GM12878 (cell line): ENCODE data around the gene PPP2R5C. TPM values are rescaled to one million over a fixed set of nuclear protein-coding genes. Genes with fewer than 3 reads are reported as not detected.

Experiments
- ATAC-seq: fragments of 200-7000 bp; cut with Tn5 transposase; 3 replicates; pipeline ENCODE4 v1.9.1; 2020; ENCODE audit warnings: mild to moderate bottlenecking, moderate library complexity
- BruUV-seq: library from RNA; stranded (reverse); fragments of 400-500 nt; replicated peaks from 2 replicates; lab custom pipeline; 2021; lab: Mats Ljungman, UMichigan
- CTCF ChIA-PET: fragments of 300-600 bp; sonication (Branson Sonifier 250); formaldehyde crosslinking; extraction: SDS; loops from one replicate; lab custom pipeline; 2021; ENCODE audit warnings: inconsistent platforms; lab: Yijun Ruan, JAX
- POLR2A ChIA-PET: fragments of 350-600 bp; formaldehyde crosslinking; extraction: SDS; loops from one replicate; lab custom pipeline; 2021; ENCODE audit warnings: inconsistent platforms; lab: Charles Lee
- RAD21 ChIA-PET: fragments of 300-600 bp; sonication (Branson Sonifier 250); formaldehyde crosslinking; loops from one replicate; lab custom pipeline; 2023; ENCODE audit warnings: antibody characterized with exemption; ENCODE audit not compliant: unreplicated experiment; lab: Charles Lee
- SMC1A ChIA-PET: fragments of 300-600 bp; sonication (Branson Sonifier 250); formaldehyde crosslinking; loops from one replicate; lab custom pipeline; 2023; ENCODE audit not compliant: unreplicated experiment, uncharacterized antibody; lab: Charles Lee
- DNase-seq: peaks from one replicate; pipeline ENCODE4 v3.0.0-alpha.2; 2011; ENCODE audit warnings: low read depth, low spot score
- FAIRE-seq: peaks from 3 replicates; lab custom pipeline; 2011; peaks lifted over from hg19 to GRCh38; lab: Jason Lieb, UNC
- H2AFZ ChIP-seq: 2 replicates; pipeline ENCODE4 v1.6.0; 2011; ENCODE audit warnings: low read depth, low read length, control low read depth; ENCODE audit not compliant: control insufficient read depth
- H3K27ac ChIP-seq: 2 replicates; pipeline ENCODE4 v1.5.1; 2011; ENCODE audit warnings: control low read depth; ENCODE audit not compliant: control insufficient read depth, insufficient read depth
- H3K27me3 ChIP-seq, 2 experiments: replicated peaks in 1 of 2; 2 replicates each; pipeline versions ENCODE4 v1.6.0 to v1.6.1; 2011; ENCODE audit warnings: low read length in 1 of 2; ENCODE audit not compliant: control insufficient read depth in 2 of 2, insufficient read depth in 2 of 2
- H3K36me3 ChIP-seq, 2 experiments: 2 replicates each; pipeline ENCODE4 v1.5.1; 2011; ENCODE audit warnings: low read length in 1 of 2; ENCODE audit not compliant: control insufficient read depth in 2 of 2, insufficient read depth in 2 of 2
- H3K4me1 ChIP-seq: 2 replicates; pipeline ENCODE4 v1.6.1; 2011; ENCODE audit warnings: mild to moderate bottlenecking, low read length, moderate library complexity, mixed read lengths; ENCODE audit not compliant: control insufficient read depth, insufficient read depth
- H3K4me2 ChIP-seq: 2 replicates; pipeline ENCODE4 v1.6.0; 2011; ENCODE audit warnings: control low read depth; ENCODE audit not compliant: control insufficient read depth, insufficient read depth
- H3K4me3 ChIP-seq: fragments of 200-600 bp; sonication (generic); 2 replicates; pipeline ENCODE4 v1.5.1; 2016
- H3K79me2 ChIP-seq: 2 replicates; pipeline ENCODE4 v1.6.0; 2011; ENCODE audit warnings: low read length; ENCODE audit not compliant: control insufficient read depth, insufficient read depth
- H3K9ac ChIP-seq: 2 replicates; pipeline ENCODE4 v1.8.0; 2011; ENCODE audit warnings: low read length, control low read depth, mixed read lengths; ENCODE audit not compliant: control insufficient read depth, insufficient read depth
- H3K9me3 ChIP-seq: replicated peaks from 3 replicates; pipeline ENCODE4 v1.5.1; 2011; ENCODE audit warnings: mild to moderate bottlenecking, low read length; ENCODE audit not compliant: control insufficient read depth, insufficient read depth
- H4K20me1 ChIP-seq: 2 replicates; pipeline ENCODE4 v1.6.0; 2011; ENCODE audit not compliant: control insufficient read depth, insufficient read depth
- CHD1 ChIP-seq: IDR thresholded peaks from 2 replicates; pipeline ENCODE4 v1.6.1; 2012; ENCODE audit warnings: low read depth, low read length, improper control_type of control experiment
- EP300 ChIP-seq, 2 experiments: fragments of 150-350 bp in 1 of 2; IDR thresholded peaks; 2 replicates each; pipeline ENCODE4 v1.6.1; 2011 to 2012; ENCODE audit warnings: low read depth in 2 of 2, low read length in 2 of 2, borderline replicate concordance in 1 of 2, improper control_type of control experiment in 1 of 2, inconsistent platforms in 1 of 2; ENCODE audit not compliant: control insufficient read depth in 1 of 2
- FOXK2 ChIP-seq: fragments of 450-650 bp; IDR thresholded peaks from 2 replicates; pipeline ENCODE4 v1.6.1; 2017; ENCODE audit warnings: mild to moderate bottlenecking, moderate library complexity
- HDAC6 ChIP-seq: fragments of 200-600 bp; sonication (generic); IDR thresholded peaks from one replicate; pipeline ENCODE4 v1.8.0; 2017; ENCODE audit warnings: antibody characterized with exemption; ENCODE audit not compliant: unreplicated experiment
- IRF3 ChIP-seq: fragments of 450-650 bp; IDR thresholded peaks from 2 replicates; pipeline ENCODE4 v1.6.1; 2014; ENCODE audit warnings: mild to moderate bottlenecking
- MXI1 ChIP-seq: fragments of 150-350 bp; IDR thresholded peaks from 2 replicates; pipeline ENCODE4 v1.6.1; 2011; ENCODE audit warnings: low read depth, mild to moderate bottlenecking, inconsistent platforms, low read length, improper control_type of control experiment
- MYC ChIP-seq: IDR thresholded peaks from 2 replicates; pipeline ENCODE4 v1.6.1; 2011; ENCODE audit warnings: mild to moderate bottlenecking, low read length, moderate library complexity, inconsistent platforms; ENCODE audit not compliant: insufficient read depth, insufficient replicate concordance, insufficient read length, severe bottlenecking
- NFYA ChIP-seq: IDR thresholded peaks from 2 replicates; pipeline ENCODE4 v1.6.1; 2011; ENCODE audit warnings: low read depth, mild to moderate bottlenecking, low read length, improper control_type of control experiment, borderline replicate concordance
- PAX5 ChIP-seq: IDR thresholded peaks from 2 replicates; pipeline ENCODE4 v1.6.1; 2011; ENCODE audit warnings: low read depth, low read length, borderline replicate concordance
- PML ChIP-seq: IDR thresholded peaks from 2 replicates; pipeline ENCODE4 v1.6.1; 2012; ENCODE audit warnings: low read length, inconsistent platforms
- RAD51 ChIP-seq: fragments of 450-650 bp; IDR thresholded peaks from 2 replicates; pipeline ENCODE4 v1.6.1; 2016; ENCODE audit warnings: moderate library complexity, mild to moderate bottlenecking, inconsistent platforms
- RELA ChIP-seq: fragments of 450-650 bp; IDR thresholded peaks from 2 replicates; pipeline ENCODE4 v1.8.0; 2014; ENCODE audit warnings: borderline replicate concordance; ENCODE audit not compliant: partially characterized antibody
- YBX1 ChIP-seq: fragments of 450-650 bp; IDR thresholded peaks from 2 replicates; pipeline ENCODE4 v1.6.1; 2016; ENCODE audit warnings: antibody characterized with exemption
- WGBS: methylation state at CpG from one replicate; pipeline ENCODE4 v1.1.6; 2016; ENCODE audit warnings: low lambda C conversion rate; ENCODE audit not compliant: insufficient replicate concordance, insufficient coverage; ENCODE audit errors: missing lambda C conversion rate; 5-methylcytosine and 5-hydroxymethylcytosine counted together
- in situ Hi-C: fragments of 300-500 bp; cut with MboI; formaldehyde crosslinking; loops from 9 replicates; pipeline ENCODE4 v1.14.3; 2018; ENCODE audit warnings: mixed read lengths
- intact Hi-C: fragments of 100-400 bp; cut with micrococcal nuclease; formaldehyde crosslinking; loops from one replicate; pipeline ENCODE4 v1.14.2; 2022; ENCODE audit not compliant: unreplicated experiment
- polyA plus RNA-seq, 11 experiments: library from polyadenylated mRNA; depleted of rRNA in 4 of 11; unstranded in 6 of 11; stranded (reverse) in 5 of 11; fragments of >200 nt; fragmentation: Nextera tagmentation in 4 of 11; fragmentation: Illumina TruSeq in 1 of 11; extraction: Ambion mirVana in 4 of 11; extraction: Trizol in 1 of 11; gene quantifications; 1 replicate in 1 of 11; 2 replicates in 10 of 11; pipeline versions ENCODE4 v1.2.1 to v1.2.3, GENCODE V29; 2011 to 2016; ENCODE audit warnings: inconsistent platforms in 2 of 11, missing spikeins in 2 of 11, low read depth in 1 of 11
- total RNA-seq, 4 experiments: library from RNA; depleted of rRNA in 3 of 4; stranded (reverse); fragments of >200 nt in 3 of 4; fragmentation: Illumina TruSeq in 1 of 4; extraction: Trizol in 1 of 4; gene quantifications; 2 replicates each; pipeline versions ENCODE4 v1.2.1 to v1.2.3, GENCODE V29; 2013 to 2021
- TF ChIP-seq, protein P1 (sequence below): fragments of 450-650 bp; formaldehyde crosslinking; IDR thresholded peaks from 2 replicates; pipeline ENCODE4 v1.5.0; 2022; ENCODE audit warnings: mild to moderate bottlenecking, missing genetic modification characterization

The PPP2R5C gene
- total and polyA plus RNA-seq, 10 of the 15 experiments (the other 5 are each of a cell fraction or from before 2014, with no cell fraction given): 106 to 199 (median 144) TPM

- POLR2A ChIA-PET: no interaction called here
- intact Hi-C loops (no loop called here), in situ Hi-C loops (no loop called here)
- CTCF ChIA-PET: interaction anchor here (1.0 to 1.2 kb wide), 2 partner anchors 10 to 29 kb away, joined by 3 read pairs; no protein-coding TSS in a partner anchor
- Histone ChIP-seq H2AFZ (no peak overlapping the region), H3K4me2 (no peak overlapping the region), H3K4me3 (no peak overlapping the region), H4K20me1 (no peaks in the 10 kb centered on the region), H3K4me1 (no peaks in the 10 kb centered on the region), H3K36me3 (no peaks in the 10 kb centered on the region), H3K79me2 (no peaks in the 10 kb centered on the region), H3K9me3 (peaks cover 6% of the 10 kb centered on the region; the same call in 1 of the 3 replicates), H3K9ac (no peak overlapping the region), H3K27ac (no peak overlapping the region), H3K27me3 (no peaks in the 10 kb centered on the region)
- no peak for DNase-seq
- no peak for FAIRE-seq
- no peak for TF ChIP-seq NFYA
- no peak for TF ChIP-seq MXI1
- TF ChIP-seq PAX5: no peak
- no peak for TF ChIP-seq RELA
- TF ChIP-seq FOXK2: no peak
- no peak for TF ChIP-seq HDAC6
- TF ChIP-seq YBX1: no peak
- no peak for TF ChIP-seq MYC
- RAD21 ChIA-PET: no interaction called here
- SMC1A ChIA-PET: no interaction called here
- 33% methylated on average over 3 of the region's 3 CpGs for WGBS
- ATAC-seq: no peak
- no TSS peak for BruUV-seq
These were observed 20.5 kb upstream of the PPP2R5C start for GRCh38 chr14:101740981-101741380.

DNA sequence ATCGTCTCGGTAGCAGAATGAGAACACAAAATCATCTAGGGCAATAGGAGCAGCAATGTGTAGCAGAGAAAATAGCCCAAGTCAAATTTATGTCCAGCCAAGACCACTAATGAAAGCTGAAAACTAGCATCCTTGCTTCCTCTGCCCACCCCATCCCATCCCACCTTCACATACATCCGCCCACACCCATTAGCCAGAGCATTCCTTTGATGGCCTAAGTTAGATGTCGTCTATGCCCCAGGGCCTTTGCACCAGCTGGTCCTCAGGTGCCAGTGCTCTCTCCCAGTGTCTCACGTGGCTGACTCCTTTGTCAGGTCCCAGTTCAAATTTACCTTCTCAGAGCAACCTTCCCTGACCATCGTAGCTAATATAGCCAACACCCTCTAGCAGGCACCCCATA, 17.8 kb upstream of the PPP2R5C start:
- no peak for ATAC-seq
- ChIA-PET SMC1A (no interaction called here), POLR2A (no interaction called here), CTCF (interaction anchor here (0.6 kb wide), 1 partner anchor 388 kb away, joined by 4 read pairs; no protein-coding TSS in a partner anchor), RAD21 (no interaction called here)
- H2AFZ ChIP-seq: no peak overlapping the region
- no peak overlapping the region for H3K27ac ChIP-seq
- no peak for FAIRE-seq
- H3K9ac ChIP-seq: no peak overlapping the region
- BruUV-seq: no TSS peak
- in situ Hi-C loops (no loop called here), intact Hi-C loops (no loop called here)
- WGBS: 68% methylated on average over 6 of the region's 6 CpGs
- no peaks in the 10 kb centered on the region for H4K20me1 ChIP-seq
- H3K4me3 ChIP-seq: no peak overlapping the region
- no peak for DNase-seq
- peaks cover 6% of the 10 kb centered on the region; the same call in 1 of the 3 replicates for H3K9me3 ChIP-seq
- no peaks in the 10 kb centered on the region for H3K27me3 ChIP-seq
- no peak overlapping the region for H3K4me2 ChIP-seq
- no peaks in the 10 kb centered on the region for H3K4me1 ChIP-seq
- H3K79me2 ChIP-seq: no peaks in the 10 kb centered on the region
- no peaks in the 10 kb centered on the region for H3K36me3 ChIP-seq
- no peak for TF ChIP-seq PAX5
- no peak for TF ChIP-seq IRF3
- TF ChIP-seq PML: no peak
- no peak for TF ChIP-seq EP300 (IDR thresholded peaks at IDR 0.05; ENCODE audit: borderline replicate concordance in 1 of 2, control insufficient read depth in 1 of 2, low read depth in 2 of 2, low read length in 2 of 2)
- no peak for TF ChIP-seq CHD1
- TF ChIP-seq, protein P1, sequence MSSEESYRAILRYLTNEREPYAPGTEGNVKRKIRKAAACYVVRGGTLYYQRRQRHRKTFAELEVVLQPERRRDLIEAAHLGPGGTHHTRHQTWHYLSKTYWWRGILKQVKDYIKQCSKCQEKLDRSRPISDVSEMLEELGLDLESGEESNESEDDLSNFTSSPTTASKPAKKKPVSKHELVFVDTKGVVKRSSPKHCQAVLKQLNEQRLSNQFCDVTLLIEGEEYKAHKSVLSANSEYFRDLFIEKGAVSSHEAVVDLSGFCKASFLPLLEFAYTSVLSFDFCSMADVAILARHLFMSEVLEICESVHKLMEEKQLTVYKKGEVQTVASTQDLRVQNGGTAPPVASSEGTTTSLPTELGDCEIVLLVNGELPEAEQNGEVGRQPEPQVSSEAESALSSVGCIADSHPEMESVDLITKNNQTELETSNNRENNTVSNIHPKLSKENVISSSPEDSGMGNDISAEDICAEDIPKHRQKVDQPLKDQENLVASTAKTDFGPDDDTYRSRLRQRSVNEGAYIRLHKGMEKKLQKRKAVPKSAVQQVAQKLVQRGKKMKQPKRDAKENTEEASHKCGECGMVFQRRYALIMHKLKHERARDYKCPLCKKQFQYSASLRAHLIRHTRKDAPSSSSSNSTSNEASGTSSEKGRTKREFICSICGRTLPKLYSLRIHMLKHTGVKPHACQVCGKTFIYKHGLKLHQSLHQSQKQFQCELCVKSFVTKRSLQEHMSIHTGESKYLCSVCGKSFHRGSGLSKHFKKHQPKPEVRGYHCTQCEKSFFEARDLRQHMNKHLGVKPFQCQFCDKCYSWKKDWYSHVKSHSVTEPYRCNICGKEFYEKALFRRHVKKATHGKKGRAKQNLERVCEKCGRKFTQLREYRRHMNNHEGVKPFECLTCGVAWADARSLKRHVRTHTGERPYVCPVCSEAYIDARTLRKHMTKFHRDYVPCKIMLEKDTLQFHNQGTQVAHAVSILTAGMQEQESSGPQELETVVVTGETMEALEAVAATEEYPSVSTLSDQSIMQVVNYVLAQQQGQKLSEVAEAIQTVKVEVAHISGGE: no peak
- TF ChIP-seq RAD51: no peak
